ENCODE data around the gene BCL2.
A peak's percentile ranks its signal among the peaks of the same experiment; 100 is the strongest.

BCL2 gene

GRCh38 chr18:63074981-63075404 is 244.6 kb downstream of the BCL2 start:
- peak; percentile 14 for DNase-seq

GRCh38 chr18:63073481-63073880 is 246.1 kb downstream of the BCL2 start:
- DNase-seq = no peak
